NCI-H146 (cell line): Measurements from ENCODE around the gene AGRN.
A peak's percentile ranks its signal among the peaks of the same experiment; 100 is the strongest.
"Not testable (repeated sequence)": the region's sequence is repeated elsewhere in the genome, so short reads cannot be mapped to it uniquely, and the experiment has no call there.

ENCODE experiments used
- DNase-seq: peaks from one replicate; lab custom pipeline; 2025; lab: John Stamatoyannopoulos, UW

The AGRN gene

DNA sequence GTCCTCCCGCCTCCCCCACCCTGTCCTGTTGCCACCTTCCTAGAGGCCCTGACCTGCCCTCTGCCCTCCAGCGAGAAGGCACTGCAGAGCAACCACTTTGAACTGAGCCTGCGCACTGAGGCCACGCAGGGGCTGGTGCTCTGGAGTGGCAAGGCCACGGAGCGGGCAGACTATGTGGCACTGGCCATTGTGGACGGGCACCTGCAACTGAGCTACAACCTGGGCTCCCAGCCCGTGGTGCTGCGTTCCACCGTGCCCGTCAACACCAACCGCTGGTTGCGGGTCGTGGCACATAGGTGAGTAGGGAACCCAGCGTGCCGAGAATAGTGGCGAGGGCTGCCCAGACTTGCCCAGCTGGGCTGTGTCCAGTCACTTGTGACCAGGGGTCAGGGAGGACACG is 33.8 kb downstream of the AGRN start:
- no peak for DNase-seq

DNA sequence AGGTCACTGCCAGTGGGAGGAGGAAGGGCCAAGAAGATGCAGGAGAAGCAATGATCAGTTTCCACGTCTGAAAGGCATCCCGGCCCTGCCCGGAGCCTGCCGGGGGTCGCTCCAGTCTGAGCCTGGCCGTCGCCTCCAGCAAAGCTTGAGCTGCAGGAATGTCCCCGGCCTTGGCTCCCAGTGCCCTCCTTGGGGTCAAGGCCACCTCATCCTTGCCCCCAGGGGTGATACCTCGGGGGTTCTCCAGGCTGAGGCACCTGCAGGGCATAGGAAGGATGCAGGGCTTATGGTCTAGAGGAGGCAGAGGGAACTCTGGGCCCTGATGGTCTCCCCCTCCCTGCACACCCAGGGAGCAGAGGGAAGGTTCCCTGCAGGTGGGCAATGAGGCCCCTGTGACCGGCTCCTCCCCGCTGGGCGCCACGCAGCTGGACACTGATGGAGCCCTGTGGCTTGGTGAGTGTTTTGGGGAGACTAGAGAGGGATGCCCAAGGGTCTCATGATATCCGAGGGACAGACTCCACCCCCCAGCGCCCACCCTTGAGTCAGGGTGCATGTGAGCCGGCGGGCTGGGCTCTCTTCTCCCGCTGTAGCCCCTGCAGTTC is 34.3 kb downstream of the AGRN start:
- no peak for DNase-seq

DNA sequence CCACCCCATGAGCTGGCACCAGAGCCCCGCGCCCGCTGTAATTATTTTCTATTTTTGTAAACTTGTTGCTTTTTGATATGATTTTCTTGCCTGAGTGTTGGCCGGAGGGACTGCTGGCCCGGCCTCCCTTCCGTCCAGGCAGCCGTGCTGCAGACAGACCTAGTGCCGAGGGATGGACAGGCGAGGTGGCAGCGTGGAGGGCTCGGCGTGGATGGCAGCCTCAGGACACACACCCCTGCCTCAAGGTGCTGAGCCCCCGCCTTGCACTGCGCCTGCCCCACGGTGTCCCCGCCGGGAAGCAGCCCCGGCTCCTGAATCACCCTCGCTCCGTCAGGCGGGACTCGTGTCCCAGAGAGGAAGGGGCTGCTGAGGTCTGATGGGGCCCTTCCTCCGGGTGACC is 35.1 kb downstream of the AGRN start:
- DNase-seq: no peak

DNA sequence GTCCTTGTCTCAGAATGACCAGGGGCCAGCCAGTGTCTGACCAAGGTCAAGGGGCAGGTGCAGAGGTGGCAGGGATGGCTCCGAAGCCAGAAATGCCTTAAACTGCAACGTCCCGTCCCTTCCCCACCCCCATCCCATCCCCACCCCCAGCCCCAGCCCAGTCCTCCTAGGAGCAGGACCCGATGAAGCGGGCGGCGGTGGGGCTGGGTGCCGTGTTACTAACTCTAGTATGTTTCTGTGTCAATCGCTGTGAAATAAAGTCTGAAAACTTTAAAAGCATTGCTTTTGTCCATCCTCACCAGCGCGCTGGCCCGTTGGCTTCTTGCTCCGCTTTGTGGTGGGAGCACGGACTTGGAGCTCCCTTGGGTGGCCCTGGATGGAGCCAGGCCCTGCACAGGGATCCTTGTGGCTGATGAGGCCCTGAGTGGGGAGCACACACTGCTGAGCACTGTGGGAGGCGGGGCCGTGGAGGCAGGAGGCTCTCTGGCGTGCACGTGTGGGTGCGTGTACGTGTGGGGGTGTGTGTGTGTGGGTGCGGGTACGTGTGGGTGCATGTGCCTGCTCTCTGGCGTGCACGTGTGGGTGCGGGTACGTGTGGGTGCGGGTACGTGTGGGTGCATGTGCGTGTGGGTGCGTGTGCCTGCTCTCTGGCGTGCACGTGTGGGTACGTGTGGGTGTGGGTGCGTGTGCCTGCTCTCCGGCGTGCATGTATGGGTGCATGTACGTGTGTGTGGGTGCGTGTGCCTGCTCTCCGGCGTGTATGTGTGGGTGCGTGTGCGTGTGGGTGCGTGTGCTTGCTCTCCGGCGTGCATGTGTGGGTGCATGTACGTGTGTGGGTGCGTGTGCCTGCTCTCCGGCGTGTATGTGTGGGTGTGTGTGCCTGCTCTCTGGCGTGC is 36.2 kb downstream of the AGRN start:
- DNase-seq: no peak

DNA sequence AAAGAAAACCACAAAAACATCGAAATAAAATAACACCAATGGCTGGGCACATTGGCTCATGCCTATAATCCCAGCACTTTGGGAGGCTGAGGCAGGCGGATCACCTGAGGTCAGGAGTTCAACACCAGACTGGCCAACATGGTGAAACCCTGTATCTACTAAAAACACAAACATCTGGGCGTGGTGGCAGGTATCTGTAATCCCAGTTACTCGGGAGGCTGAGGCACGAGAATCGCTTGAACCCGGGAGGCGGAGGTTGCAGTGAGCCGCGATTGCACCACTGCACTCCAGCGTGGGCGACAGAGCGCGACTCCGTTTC is 37.8 kb downstream of the AGRN start:
- not testable (repeated sequence) for DNase-seq

DNA sequence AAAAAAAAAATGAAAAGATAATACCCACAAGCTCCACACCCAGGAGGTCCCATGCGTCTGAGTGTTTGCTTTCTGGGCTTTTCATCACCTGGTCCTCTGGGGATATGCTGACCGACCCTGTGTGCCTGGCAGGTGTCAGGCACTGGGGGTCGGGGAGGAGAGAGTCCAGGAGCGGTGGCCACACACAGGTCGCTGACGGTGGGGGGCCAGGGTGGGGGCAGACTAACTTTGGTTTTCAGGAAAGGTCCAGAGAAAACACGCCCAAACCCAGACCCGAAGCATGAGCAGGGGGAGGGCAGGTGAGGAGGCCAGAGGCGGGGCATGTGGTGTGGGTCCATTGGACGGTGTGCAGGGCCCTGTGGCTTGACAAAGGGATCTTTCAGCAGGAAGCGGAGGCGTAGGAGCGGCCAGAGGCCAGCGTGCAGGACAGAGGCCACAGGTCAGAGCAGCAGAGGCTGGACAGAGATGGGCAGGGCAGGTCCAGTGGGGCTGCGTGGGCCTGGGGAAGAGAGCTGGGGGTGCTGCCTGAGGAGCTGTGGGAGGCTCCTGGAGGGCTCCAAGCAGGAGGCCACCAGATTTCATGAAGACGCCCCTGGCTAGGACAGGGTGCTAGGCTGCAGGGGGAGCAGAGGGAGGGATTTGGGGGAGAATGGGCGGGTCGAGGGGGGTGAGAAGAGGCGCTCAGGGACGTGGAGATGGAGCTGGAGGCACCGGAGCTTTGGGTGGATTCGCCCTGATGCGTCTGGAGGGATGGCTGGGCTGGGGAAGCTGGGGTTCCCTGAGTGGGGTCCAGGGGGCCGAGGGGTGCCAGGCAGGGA is 38.4 kb downstream of the AGRN start:
- peak; percentile 24 for DNase-seq

DNA sequence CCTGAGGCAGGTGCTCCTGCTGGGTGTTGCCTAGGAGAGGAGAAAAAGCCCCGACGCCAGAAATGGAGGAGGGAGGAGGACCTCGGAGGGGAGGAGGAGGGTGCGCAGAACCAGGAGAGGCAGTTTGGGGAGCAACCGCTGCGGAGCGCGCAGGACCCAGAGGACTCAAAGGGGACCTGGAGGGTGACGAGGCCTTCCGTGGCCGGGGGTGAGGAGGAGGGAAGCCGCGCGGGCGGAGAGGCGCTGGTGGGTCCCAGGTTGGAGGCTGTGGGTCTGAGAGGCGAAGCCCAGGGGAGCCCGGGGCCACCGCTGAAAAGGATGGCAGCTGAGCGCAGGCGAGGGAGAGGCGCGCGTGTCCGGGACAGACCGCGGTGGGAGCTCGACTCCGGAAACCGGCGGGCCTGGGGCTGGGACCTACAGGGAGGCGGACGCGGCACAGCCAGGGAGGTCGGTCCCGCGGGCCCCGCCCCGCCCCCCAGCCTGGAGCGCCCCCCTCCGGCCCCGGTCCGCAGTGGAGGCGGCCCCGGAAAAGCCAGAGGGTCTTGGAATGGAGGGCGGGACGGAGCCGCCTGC is 39.1 kb downstream of the AGRN start:
- DNase-seq: no peak

DNA sequence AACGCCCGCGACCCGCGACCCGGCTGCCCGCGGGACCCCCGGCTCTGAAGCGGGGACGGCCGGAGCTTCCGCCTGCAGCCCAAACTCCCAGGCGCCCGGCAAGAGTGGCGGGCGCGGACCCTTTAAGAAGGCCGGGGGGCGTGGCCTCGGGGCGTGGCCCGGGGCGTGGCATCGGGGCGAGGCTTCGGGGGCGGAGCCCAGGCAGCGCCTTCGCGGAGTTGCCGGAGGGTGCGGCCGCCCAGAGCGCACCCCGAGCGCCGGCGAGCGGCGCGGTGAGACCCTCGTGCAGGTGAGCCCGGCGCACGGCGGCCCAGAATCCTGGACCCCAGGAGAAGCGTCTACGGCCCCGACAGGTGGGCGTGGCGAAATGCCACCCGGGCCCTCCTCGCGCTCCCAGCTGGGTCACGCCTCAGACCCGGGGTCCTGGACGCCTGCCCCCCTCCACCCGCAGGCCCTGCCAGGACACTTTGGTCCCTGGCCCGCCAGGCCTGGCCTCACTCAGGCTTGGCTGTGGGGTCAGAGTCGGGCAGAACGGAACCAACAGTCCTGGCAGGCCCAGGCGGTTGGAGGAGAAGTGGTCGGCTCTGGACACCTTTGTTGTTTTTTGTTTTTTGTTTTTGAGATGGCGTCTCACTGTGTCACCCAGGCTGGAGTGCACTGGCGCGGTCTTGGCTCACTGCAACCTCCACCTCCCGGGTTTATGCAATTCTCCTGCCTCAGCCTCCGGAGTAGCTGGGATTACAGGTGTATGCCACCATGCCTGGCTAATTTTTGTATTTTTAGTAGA is 39.8 kb downstream of the AGRN start:
- DNase-seq: peak; percentile 67

DNA sequence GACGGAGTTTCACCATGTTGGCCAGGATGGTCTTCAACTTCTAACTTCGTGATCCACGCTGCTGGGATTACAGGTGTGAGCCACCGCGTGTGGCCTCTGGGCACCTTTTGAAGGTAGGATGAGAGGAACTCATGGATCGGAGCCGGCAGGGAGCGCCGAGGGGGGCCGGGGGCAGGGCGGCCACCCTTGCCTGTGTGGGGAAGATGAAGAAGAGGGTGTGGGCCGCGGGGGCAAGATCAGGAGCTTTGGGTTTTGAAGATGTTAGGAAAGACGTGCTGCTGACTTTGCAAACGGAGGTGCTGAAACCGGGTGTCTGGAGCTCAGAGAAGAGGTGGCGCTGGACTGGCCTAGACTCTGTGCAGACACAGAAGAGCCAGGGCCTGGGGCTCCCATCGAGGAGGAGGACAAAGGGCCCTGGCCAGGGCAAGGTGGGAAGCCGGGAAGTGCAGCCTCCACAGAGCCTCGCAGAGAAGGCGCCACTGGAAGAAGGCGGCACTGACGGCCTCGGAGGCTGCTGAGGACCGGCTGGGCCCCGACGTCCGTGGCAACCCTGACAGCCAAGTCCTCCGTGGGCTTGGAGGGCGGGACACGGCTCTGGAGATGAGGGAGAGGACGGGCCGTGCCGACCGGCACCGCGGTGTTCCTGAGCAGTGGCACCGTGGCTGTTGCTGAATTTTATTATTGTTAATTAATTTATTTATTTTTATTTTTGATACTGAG is 40.5 kb downstream of the AGRN start:
- no peak for DNase-seq

DNA sequence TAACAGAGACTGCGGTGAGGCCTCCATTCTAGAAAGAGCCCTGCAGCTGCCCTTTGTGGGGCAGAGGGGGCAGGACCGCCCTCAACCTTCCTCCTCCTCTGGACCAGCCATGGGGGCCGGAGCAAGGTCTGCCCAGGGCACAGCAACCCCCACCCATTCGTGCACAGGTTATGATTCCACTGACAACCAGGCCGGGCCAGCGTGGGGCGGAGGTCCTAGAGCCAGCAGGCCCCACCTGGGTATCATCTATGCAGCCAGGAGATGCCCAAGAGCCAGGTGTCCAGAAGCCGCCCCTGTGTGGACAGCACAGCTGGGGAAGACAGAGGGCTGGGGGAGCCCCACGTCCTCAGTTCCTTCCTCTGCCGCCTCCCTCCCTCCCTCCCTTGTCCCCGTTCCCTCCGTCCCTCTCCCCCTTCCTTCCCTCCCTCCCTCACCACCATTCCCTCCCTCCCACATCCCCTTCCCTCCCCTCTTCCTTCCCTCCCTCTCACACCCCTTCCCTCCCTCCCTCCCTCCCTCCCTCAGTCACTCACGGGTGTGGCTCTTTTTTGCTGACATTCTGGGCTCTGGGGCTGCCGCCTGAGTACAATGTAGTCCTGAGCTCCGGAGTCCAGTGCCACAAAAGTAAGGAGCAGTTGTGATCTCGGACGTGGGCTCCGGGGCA is 41.9 kb downstream of the AGRN start:
- DNase-seq: no peak

DNA sequence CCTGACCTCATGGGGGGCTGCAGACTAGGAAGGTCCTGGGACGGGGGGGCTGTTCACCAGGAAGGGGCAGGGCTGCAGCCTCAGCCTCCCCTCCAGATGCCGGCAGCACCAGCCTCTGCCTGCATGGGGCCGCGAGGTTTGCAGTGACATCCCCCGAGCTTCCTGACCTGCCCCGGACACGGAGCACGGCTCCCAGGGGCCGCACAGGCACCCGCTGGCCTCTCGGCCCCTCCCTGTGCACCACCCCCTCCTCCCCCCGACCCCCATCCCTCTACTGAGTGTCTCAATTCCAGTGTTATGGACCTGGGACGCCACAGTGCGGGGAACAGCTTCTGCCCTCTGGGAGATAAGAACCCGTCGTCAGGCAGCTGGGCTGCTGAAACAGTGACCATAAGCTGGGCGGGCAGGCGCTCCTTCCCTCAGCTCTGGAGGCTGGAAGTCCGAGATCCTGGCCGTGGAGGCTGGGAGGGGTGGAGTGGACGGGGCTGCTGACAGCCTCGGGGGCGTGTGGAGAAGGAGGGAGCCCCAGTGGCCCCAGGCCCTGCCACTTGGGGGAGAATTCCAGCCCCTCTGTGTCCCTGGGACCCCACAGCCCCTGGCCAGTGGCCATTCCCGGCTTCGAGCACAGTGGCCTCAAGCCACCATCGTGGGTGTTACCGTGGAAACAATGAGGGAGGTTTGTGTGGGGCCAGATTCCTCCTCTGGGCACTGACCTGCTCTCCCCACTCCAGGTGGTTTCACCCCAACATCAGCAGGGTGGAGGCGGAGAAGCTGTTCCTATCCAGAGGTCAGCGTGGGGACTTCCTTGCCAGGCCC is 42.6 kb downstream of the AGRN start:
- no peak for DNase-seq

DNA sequence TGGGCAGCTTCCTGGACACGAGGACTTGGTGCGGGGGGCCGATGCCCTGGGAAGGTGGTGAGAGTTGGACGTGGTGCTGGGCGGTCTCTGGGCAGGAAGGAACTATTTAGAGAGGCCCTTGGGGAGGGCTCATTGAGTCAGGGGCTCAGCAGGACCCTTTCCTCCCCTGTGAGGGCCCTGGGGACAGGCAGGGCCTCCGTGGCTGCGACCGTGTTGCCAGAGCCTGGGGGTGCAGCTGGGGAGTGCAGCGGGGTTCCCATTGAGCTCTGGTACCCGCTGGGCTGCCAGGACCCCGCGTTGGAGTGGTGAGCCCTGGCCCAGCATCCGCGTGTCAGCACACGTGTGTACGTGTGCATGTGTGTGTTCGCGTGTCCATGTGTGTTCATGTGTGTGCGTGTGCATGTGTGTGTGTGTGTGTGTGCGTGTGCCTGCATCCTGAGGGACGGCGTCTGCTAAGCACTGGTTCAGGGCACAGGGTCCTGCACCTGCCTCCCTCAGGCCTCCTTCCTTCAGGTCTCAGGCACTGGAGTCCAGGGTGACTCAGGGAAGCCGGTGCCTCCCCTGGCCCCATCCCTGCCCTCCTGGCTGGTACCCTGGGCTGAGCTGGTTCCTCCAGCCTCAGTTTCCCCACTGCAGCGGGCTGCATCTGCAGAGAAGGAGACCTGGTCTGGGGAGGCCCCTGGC is 43.5 kb downstream of the AGRN start:
- no peak for DNase-seq

DNA sequence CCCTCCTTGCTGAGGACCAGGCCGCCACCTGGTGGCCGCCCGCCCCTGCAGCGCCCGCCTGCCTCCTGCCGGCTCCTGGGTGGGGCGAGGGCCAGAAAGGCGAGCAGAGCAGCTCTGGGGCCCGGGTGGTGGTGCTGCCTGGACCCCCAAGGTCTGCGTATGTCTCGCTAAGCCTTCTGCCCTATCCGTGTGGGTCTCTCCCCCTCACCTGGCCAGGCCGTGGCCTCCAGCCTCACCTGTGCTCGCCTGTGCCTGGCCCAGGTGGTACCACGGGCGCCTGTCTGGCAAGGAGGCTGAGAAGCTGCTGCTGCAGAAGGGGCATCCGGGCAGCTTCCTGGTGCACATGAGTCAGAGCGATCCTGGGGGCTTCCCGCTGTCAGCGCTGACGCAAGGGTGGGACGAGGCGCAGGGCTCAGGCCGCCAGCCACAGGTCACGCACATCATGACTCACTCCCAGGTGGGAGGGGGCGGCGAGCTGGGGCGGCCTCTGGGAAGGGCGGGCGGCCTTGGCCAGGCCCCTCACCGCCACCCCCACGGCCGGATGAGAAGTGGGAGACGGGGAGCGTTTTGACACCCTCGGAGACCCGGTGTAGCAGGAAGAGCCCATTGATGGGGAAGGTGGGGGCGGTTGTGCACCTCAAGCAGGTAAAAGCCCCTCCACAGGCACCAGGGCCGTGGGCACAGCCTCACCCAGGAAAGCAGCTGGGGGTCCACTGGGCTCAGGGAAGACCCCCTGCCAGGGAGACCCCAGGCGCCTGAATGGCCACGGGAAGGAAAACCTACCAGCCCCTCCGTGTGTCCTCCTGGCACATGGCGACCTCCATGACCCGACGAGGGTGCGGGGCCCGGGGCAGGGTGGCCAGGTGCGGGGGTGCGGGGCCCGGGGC is 44.3 kb downstream of the AGRN start:
- peak; percentile 41 for DNase-seq

DNA sequence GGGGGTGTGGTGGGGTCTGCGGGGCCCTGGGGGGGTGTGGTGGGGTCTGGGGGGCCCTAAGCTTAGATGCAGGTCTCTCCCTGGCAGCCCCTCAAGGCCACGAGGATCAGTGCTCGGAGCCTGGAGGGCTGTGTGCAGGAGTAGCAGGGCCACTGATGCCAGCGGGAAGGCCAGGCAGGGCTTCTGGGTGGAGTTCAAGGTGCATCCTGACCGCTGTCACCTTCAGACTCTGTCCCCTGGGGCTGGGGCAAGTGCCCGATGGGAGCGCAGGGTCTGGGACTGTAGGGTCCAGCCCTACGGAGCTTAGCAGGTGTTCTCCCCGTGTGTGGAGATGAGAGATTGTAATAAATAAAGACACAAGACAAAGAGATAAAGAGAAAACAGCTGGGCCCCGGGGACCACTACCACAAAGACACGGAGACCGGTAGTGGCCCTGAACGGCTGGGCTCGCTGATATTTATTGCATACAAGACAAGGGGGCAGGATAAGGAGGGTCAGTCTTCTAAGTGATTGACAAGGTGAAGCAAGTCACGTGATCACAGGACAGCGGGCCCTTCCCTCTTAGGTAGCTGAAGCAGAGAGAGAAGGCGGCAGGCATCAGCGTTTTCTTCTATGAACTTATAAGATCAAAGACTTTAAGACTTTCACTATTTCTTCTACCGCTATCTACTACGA is 45.5 kb downstream of the AGRN start:
- DNase-seq: no peak

DNA sequence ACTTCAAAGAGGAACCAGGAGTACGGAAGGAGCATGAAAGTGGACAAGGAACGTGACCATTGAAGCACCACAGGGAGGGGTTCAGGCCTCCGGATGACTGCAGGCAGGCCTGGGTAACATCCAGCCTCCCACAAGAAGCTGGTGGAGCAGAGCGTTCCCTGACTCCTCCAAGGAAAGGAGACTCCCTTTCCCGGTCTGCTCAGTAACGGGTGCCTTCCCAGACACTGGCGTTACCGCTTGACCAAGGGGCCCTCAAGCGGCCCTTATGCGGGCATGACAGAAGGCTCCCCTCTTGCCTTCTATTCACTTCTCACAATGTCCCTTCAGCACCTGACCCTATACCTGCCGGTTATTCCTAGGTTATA is 46.0 kb downstream of the AGRN start:
- not testable (repeated sequence) for DNase-seq

DNA sequence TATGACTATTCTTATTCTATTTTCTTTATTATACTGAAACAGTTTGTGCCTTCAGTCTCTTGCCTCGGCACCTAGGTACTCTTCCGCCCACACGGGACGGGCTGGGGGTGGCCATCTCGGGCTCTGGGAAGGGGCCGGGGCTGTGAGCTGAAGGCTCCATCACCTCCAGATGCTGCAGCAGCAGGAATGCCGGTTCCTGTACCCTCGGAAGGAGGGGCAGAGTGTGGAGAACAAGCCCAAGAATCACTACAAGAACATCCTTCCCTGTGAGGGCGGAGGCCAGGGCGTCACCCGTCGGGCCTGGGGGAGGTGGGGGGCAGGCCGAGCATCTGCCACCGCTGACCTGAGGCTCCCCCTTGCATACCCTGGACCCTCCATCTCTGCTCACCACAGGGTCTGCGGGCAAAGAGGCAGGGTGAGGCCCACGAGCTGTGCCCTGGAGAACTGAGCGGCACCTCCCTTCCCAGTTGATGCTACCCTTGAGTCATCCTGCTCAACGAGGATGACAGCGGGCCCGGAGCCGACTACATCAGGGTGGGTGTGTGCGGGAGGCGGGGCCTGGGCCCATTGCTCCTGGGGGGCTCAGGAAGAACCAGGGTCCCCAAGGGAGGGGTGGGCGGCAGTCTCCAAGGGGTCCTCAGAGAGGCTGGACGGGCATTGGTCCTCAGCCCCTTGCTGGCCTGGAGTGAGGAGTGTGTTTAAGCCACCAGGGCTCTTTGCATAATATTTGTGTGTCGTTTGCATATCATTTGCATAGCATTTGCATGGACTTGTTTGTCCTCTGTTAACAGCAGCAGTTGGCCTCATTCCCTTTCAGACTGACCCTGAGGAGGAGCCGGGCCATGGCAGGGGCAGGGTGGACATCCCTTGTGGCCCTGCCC is 46.7 kb downstream of the AGRN start:
- no peak for DNase-seq
